ENCODE measurements around the gene PKN2.

PKN2 gene

DNA sequence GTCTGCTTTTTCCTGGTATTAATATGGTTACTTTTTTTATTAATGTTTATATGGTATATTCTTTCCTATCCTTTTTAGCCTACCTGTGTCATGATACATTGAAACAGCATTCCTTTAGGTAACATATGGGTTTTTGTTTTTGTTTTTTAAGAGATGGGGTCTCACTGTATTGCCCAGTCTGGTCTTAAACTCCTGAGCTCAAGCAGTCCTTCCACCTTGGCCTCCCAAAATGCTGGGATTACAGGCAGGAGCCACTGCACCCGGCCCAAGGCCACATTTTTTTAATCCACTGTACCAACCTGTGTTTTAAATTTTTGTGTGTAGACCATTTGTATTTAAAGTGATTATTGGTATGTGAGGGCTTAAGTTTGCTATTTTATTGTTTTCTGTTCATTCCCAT is 43.1 kb downstream of the PKN2 start:
- ChIA-PET POLR2A (ENCODE audit: low non-redundant PET) (no interaction called here), CTCF (no interaction called here)
- DNase-seq (ENCODE audit: low spot score) = no peak
- H3K27ac ChIP-seq = no peak overlapping the region
- TF ChIP-seq, protein P1, sequence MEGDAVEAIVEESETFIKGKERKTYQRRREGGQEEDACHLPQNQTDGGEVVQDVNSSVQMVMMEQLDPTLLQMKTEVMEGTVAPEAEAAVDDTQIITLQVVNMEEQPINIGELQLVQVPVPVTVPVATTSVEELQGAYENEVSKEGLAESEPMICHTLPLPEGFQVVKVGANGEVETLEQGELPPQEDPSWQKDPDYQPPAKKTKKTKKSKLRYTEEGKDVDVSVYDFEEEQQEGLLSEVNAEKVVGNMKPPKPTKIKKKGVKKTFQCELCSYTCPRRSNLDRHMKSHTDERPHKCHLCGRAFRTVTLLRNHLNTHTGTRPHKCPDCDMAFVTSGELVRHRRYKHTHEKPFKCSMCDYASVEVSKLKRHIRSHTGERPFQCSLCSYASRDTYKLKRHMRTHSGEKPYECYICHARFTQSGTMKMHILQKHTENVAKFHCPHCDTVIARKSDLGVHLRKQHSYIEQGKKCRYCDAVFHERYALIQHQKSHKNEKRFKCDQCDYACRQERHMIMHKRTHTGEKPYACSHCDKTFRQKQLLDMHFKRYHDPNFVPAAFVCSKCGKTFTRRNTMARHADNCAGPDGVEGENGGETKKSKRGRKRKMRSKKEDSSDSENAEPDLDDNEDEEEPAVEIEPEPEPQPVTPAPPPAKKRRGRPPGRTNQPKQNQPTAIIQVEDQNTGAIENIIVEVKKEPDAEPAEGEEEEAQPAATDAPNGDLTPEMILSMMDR (conservative IDR thresholded peaks at IDR 0.05; ENCODE audit: low read depth) = no peak

DNA sequence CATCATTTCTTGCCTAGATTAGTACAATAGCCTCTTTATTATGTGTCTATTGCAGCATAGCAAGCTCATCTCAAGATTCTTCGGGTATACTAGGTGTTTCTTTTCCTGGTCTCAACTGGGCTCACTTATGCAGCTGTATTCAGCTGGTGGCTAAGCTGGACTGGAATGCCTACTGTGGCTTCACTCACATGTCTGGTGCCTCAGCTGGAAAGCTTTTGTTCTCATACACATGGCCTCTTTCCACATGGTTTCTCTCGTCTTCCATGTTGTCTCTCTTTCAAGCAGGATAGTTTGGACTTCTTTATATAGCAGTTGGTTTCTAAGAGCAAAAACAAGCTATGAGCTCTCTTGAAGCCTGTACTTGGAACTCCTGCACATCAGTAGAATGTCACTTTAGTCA is 45.2 kb downstream of the PKN2 start:
- CTCF ChIA-PET = interaction anchor here (0.5 to 1.2 kb wide), 3 partner anchors 13 to 25 kb away, joined by 3 read pairs; no protein-coding TSS in a partner anchor
- TF ChIP-seq, protein P1 (conservative IDR thresholded peaks at IDR 0.05; ENCODE audit: low read depth) = no peak
- DNase-seq (ENCODE audit: low spot score) = no peak
- no peak overlapping the region for H3K27ac ChIP-seq
- POLR2A ChIA-PET (ENCODE audit: low non-redundant PET) = no interaction called here

DNA sequence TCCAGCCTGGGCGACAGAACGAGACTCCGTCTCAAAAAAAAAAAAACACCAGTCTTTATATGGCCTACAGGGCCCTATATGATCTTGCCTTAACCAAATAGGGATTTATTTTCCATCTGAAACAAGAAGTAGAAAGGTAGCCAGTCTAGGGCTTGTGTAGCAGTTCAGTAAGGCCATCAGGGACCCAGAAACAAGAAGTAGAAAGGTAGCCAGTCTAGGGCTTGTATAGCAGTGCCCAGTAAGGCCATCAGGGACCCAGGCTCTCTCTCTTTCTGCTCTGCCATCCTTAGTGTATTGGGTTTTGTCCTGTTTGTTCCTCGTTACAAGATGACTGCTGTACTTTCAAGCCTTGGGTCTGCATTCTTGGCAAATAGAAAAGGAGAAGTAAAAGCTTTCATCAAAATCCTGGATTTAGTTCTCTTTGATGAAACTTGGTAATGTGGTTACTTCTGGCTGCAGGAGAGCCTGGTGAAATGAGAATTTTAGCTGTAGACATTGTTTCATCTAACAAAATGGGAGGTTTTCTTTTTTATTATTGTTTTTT is 46.1 kb downstream of the PKN2 start:
- CTCF ChIA-PET = interaction anchor here (0.6 to 1.2 kb wide), 2 partner anchors 26 to 79 kb away, joined by 3 read pairs; no protein-coding TSS in a partner anchor

DNA sequence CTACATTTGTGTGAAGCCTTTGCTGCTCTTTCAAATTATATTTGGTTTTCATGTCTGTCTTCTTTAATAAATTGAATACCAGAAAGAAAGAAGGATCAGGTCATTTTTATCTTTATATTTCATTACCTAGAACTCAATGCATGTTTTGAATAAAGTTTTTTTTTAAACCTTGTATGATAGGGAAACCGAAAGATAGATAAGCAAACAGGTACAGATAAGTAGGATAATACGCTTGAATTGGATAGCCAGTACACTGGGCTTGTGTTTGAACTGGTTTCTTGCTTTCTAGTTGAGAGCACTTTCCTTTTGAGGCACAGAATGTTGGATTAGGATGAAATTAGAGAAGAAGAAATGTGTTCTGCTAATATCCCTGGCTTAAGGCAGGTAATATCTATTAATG is 46.9 kb downstream of the PKN2 start:
- H3K27ac ChIP-seq = no peak overlapping the region
- TF ChIP-seq, protein P1 (conservative IDR thresholded peaks at IDR 0.05; ENCODE audit: low read depth) = no peak
- POLR2A ChIA-PET (ENCODE audit: low non-redundant PET) = no interaction called here
- CTCF ChIA-PET = no interaction called here
- DNase-seq (ENCODE audit: low spot score) = no peak

More for the DNA sequence above, 46.1 kb downstream of the PKN2 start:
- DNase-seq (ENCODE audit: low spot score) = no peak
- TF ChIP-seq, protein P1 (conservative IDR thresholded peaks at IDR 0.05; ENCODE audit: low read depth) = no peak
- H3K27ac ChIP-seq = no peak overlapping the region
- POLR2A ChIA-PET (ENCODE audit: low non-redundant PET) = no interaction called here

DNA sequence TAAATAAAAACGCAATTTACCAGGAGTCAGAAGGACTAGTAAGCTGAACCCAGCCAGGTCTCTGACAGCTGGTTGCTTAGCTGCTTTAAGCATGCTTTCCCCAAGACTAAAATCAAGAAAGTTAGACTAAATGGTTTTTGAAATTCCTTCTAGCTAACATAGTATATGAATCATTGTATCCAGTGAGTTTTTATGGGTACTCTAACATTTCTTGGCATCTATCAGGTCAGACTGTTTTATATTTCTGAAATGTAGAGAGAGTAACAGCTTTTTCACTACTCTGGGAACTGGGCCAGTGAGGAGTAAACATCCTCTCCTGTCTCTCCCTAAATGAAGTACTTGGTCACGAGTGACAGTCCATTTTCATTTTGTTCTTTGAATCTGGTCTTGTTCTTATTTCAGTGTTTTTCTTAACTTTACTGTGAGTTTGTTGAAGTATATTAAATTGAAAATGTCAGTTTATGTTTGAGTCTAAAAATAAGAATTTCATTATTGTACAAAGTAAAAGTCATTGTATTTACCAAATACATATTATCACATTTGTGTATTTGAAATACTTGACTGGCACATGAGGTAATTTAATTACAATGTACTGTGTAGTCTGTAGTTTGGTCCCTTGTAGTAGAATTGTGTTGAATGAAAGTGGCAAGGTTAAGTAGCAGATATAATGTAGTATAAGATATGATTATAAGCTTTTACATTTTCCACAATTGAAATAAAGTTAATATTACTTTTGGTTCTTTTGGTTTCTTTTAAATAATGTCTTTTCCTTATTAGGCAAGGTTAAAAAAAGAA is 47.6 kb downstream of the PKN2 start:
- no peak overlapping the region for H3K27ac ChIP-seq
- CTCF ChIA-PET = interaction anchor here (0.6 kb wide), 1 partner anchor 85 kb away, joined by 5 read pairs; no protein-coding TSS in a partner anchor
- TF ChIP-seq, protein P1 (conservative IDR thresholded peaks at IDR 0.05; ENCODE audit: low read depth) = no peak
- peak; percentile 42 for DNase-seq (ENCODE audit: low spot score)
- POLR2A ChIA-PET (ENCODE audit: low non-redundant PET) = no interaction called here

DNA sequence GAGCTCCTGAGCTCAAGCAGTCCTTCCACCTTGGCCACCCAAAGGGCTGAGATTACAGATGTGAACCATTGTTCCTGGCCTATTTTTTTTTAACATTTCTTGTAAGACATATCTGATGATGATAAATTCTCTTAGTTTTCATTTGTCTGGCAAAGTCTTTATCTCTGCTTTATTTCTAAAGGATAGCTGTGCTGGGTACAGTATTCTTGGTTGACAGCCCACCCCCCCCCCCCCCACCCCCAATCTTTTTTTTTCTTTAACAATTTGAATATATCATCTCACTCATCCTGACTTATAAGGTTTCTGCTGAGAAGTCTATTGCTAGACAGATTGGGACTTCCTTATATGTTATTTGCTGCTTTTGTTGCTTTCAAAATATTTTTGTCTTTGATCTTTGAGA is 51.3 kb downstream of the PKN2 start:
- no peak overlapping the region for H3K27ac ChIP-seq
- ChIA-PET CTCF (no interaction called here), POLR2A (ENCODE audit: low non-redundant PET) (no interaction called here)
- TF ChIP-seq, protein P1 (conservative IDR thresholded peaks at IDR 0.05; ENCODE audit: low read depth) = no peak
- no peak for DNase-seq (ENCODE audit: low spot score)

Data from RWPE1 (cell line).